Measurements from ENCODE around the gene MRC2. TPM values are rescaled to one million over a fixed set of nuclear protein-coding genes. Genes with fewer than 3 reads are reported as not detected.

The MRC2 gene
- total and polyA plus RNA-seq, 5 donors from 2014 or later: 0.25 to 10.2 (median 0.32) TPM

DNA sequence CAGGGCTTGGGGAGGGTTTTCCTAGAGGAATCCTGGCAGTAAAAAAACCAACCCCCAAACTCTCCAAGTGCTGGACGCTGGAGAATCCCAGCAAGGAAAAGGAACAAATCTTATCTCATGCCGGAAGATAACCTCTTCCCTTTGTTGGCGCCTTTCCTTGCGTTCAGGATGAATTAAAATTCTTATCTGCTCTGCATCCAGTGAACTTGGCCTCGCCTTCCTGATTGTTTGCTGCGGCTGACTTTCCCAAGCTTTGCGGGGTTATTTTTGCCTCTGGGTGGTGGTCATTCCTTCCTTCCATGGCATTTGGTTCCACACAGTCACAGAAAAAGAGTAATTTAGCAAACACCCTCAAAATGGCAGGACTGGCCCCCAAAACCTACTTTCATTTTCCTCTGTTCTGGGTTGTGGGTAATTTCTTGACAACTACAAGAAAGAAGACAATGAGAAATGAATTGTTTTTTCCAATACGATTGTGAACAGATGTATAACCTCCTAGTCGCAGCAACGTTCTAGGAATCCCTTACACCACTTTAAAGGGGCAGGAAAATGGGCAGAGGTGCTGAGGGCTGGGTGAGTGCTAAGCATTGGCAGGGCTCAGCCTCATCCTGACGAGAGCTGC lies 77.8 kb downstream of the MRC2 start:
- Histone ChIP-seq H3K4me3 (ENCODE audit: low read depth, low read length) (no peak overlapping the region), H3K9me3 (ENCODE audit: control insufficient read depth in 2 of 2, low read length in 2 of 2) (no peaks in the 10 kb centered on the region), H3K36me3 (ENCODE audit: control insufficient read depth, insufficient read depth, low read length) (no peaks in the 10 kb centered on the region), H3K4me1 (ENCODE audit: control insufficient read depth, insufficient read depth, low read length, poor library complexity, severe bottlenecking) (peaks cover 10% of the 10 kb centered on the region), H3K27ac (ENCODE audit: insufficient read depth, low read length, poor library complexity, severe bottlenecking) (no peak overlapping the region), H3K27me3 (ENCODE audit: control insufficient read depth, insufficient read depth, low read length) (no peaks in the 10 kb centered on the region)
- no peaks in the 10 kb centered on the region for H3K9me3 Mint-ChIP-seq
- DNase-seq: no peak
- no peak overlapping the region for H3K27ac Mint-ChIP-seq
- no peaks in the 10 kb centered on the region for H3K36me3 Mint-ChIP-seq
- peaks cover 0 to 9% (median 4%) of the 10 kb centered on the region in 4 donors for H3K4me1 Mint-ChIP-seq
- H3K27me3 Mint-ChIP-seq: peaks cover 24% of the 10 kb centered on the region
- ATAC-seq (ENCODE audit: low read depth in 2 of 2): no peak
- H3K4me3 Mint-ChIP-seq: peak overlapping the region; percentile 72 to 85 (median 77)

- peaks cover 0 to 9% (median 4%) of the 10 kb centered on the region in 4 donors for H3K4me1 Mint-ChIP-seq
- Histone ChIP-seq H3K27ac (ENCODE audit: insufficient read depth, low read length, poor library complexity, severe bottlenecking) (no peak overlapping the region), H3K9me3 (ENCODE audit: control insufficient read depth in 2 of 2, low read length in 2 of 2) (no peaks in the 10 kb centered on the region), H3K4me1 (ENCODE audit: control insufficient read depth, insufficient read depth, low read length, poor library complexity, severe bottlenecking) (peaks cover 10% of the 10 kb centered on the region), H3K36me3 (ENCODE audit: control insufficient read depth, insufficient read depth, low read length) (no peaks in the 10 kb centered on the region), H3K27me3 (ENCODE audit: control insufficient read depth, insufficient read depth, low read length) (no peaks in the 10 kb centered on the region), H3K4me3 (ENCODE audit: low read depth, low read length) (no peak overlapping the region)
- H3K27me3 Mint-ChIP-seq: peaks cover 24% of the 10 kb centered on the region
- ATAC-seq (ENCODE audit: low read depth in 2 of 2): no peak
- H3K36me3 Mint-ChIP-seq: no peaks in the 10 kb centered on the region
- H3K9me3 Mint-ChIP-seq: no peaks in the 10 kb centered on the region
- peak overlapping the region in 1 of 3 donors; percentile 20 for H3K27ac Mint-ChIP-seq
- DNase-seq: no peak
- peak overlapping the region; percentile 21 to 84 (median 62) for H3K4me3 Mint-ChIP-seq
Observed at GRCh38 chr17:62705778-62706597, 78.5 kb downstream of the MRC2 start.

- Histone ChIP-seq H3K4me1 (ENCODE audit: control insufficient read depth, insufficient read depth, low read length, poor library complexity, severe bottlenecking) (peaks cover 10% of the 10 kb centered on the region), H3K27ac (ENCODE audit: insufficient read depth, low read length, poor library complexity, severe bottlenecking) (no peak overlapping the region), H3K27me3 (ENCODE audit: control insufficient read depth, insufficient read depth, low read length) (no peaks in the 10 kb centered on the region), H3K36me3 (ENCODE audit: control insufficient read depth, insufficient read depth, low read length) (no peaks in the 10 kb centered on the region), H3K4me3 (ENCODE audit: low read depth, low read length) (no peak overlapping the region), H3K9me3 (ENCODE audit: control insufficient read depth in 2 of 2, low read length in 2 of 2) (no peaks in the 10 kb centered on the region)
- peaks cover 26% of the 10 kb centered on the region for H3K27me3 Mint-ChIP-seq
- ATAC-seq (ENCODE audit: low read depth in 2 of 2) (no peak), DNase-seq (no peak)
- peak overlapping the region in 1 of 4 donors; percentile 59 for H3K4me3 Mint-ChIP-seq
- peak overlapping the region in 2 of 3 donors; percentile 20 to 49 for H3K27ac Mint-ChIP-seq
- no peaks in the 10 kb centered on the region for H3K36me3 Mint-ChIP-seq
- peaks cover 0 to 9% (median 4%) of the 10 kb centered on the region in 4 donors for H3K4me1 Mint-ChIP-seq
- no peaks in the 10 kb centered on the region for H3K9me3 Mint-ChIP-seq
Observed at GRCh38 chr17:62706598-62707424, 79.3 kb downstream of the MRC2 start.

DNA sequence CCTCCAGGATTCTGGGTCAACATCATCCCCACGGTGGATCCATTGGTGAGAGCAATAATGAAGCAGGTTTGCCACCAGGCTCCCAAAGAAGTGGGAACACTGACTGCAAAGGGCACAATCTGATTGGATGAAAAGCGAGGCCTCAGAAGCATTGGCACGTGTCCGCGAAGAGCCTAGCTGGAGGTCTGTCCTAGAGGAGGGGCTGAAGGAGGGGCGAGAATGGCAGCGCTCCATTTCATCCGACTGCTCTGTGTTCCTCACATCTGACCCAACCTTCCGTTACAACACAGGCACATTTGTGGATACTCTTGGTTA lies 79.9 kb downstream of the MRC2 start:
- H3K27ac ChIP-seq (ENCODE audit: insufficient read depth, low read length, poor library complexity, severe bottlenecking): no peak overlapping the region
- peak overlapping the region in 1 of 4 donors; percentile 18 for H3K4me3 Mint-ChIP-seq
- H3K27me3 ChIP-seq (ENCODE audit: control insufficient read depth, insufficient read depth, low read length): no peaks in the 10 kb centered on the region
- no peaks in the 10 kb centered on the region for H3K9me3 Mint-ChIP-seq
- ATAC-seq (ENCODE audit: low read depth in 2 of 2) (no peak), DNase-seq (no peak)
- H3K4me3 ChIP-seq (ENCODE audit: low read depth, low read length): no peak overlapping the region
- H3K27ac Mint-ChIP-seq: peak overlapping the region in 1 of 3 donors; percentile 49
- no peaks in the 10 kb centered on the region for H3K36me3 ChIP-seq (ENCODE audit: control insufficient read depth, insufficient read depth, low read length)
- H3K4me1 Mint-ChIP-seq: peaks cover 0 to 9% (median 4%) of the 10 kb centered on the region in 4 donors
- peaks cover 27% of the 10 kb centered on the region for H3K27me3 Mint-ChIP-seq
- H3K9me3 ChIP-seq (ENCODE audit: control insufficient read depth in 2 of 2, low read length in 2 of 2): no peaks in the 10 kb centered on the region
- H3K4me1 ChIP-seq (ENCODE audit: control insufficient read depth, insufficient read depth, low read length, poor library complexity, severe bottlenecking): peaks cover 10% of the 10 kb centered on the region
- H3K36me3 Mint-ChIP-seq: no peaks in the 10 kb centered on the region

DNA sequence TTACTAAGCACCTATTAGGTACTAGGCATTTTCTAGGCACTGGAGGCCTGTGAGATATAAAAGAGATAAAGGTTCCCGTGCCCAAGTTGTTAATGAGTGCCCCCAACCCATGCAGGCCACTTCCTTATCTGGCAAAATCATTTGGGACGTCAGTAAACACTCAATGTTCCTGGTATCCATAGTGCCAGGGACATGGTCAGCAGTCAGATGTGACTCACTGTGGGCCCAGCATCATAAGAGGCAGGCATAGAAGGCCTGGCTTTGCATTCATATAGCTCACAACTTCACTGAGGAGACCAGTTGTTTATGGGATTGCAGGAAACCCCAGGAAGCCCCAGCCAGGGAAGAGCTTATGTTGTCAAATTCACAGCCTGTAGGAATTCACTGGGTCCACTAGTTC lies 81.1 kb downstream of the MRC2 start:
- no peak for DNase-seq
- peaks cover 8% of the 10 kb centered on the region for H3K4me1 ChIP-seq (ENCODE audit: control insufficient read depth, insufficient read depth, low read length, poor library complexity, severe bottlenecking)
- no peak overlapping the region for H3K4me3 ChIP-seq (ENCODE audit: low read depth, low read length)
- ATAC-seq (ENCODE audit: low read depth in 2 of 2): no peak
- H3K27me3 ChIP-seq (ENCODE audit: control insufficient read depth, insufficient read depth, low read length): no peaks in the 10 kb centered on the region
- H3K36me3 ChIP-seq (ENCODE audit: control insufficient read depth, insufficient read depth, low read length): no peaks in the 10 kb centered on the region
- H3K9me3 ChIP-seq (ENCODE audit: control insufficient read depth in 2 of 2, low read length in 2 of 2): no peaks in the 10 kb centered on the region
- H3K27ac ChIP-seq (ENCODE audit: insufficient read depth, low read length, poor library complexity, severe bottlenecking): no peak overlapping the region
- Mint-ChIP-seq H3K36me3 (no peaks in the 10 kb centered on the region), H3K27ac (no peak overlapping the region), H3K4me1 (peaks cover 0 to 9% (median 4%) of the 10 kb centered on the region in 4 donors), H3K9me3 (no peaks in the 10 kb centered on the region), H3K4me3 (no peak overlapping the region), H3K27me3 (peaks cover 25% of the 10 kb centered on the region)

GRCh38 chr17:62712171-62712581 lies 84.7 kb downstream of the MRC2 start:
- no peaks in the 10 kb centered on the region for H3K4me1 Mint-ChIP-seq
- no peaks in the 10 kb centered on the region for H3K36me3 Mint-ChIP-seq
- DNase-seq (no peak), ATAC-seq (ENCODE audit: low read depth in 2 of 2) (no peak)
- Histone ChIP-seq H3K36me3 (ENCODE audit: control insufficient read depth, insufficient read depth, low read length) (no peaks in the 10 kb centered on the region), H3K4me3 (ENCODE audit: low read depth, low read length) (no peak overlapping the region), H3K27me3 (ENCODE audit: control insufficient read depth, insufficient read depth, low read length) (no peaks in the 10 kb centered on the region), H3K27ac (ENCODE audit: insufficient read depth, low read length, poor library complexity, severe bottlenecking) (no peak overlapping the region), H3K4me1 (ENCODE audit: control insufficient read depth, insufficient read depth, low read length, poor library complexity, severe bottlenecking) (no peaks in the 10 kb centered on the region), H3K9me3 (ENCODE audit: control insufficient read depth in 2 of 2, low read length in 2 of 2) (no peaks in the 10 kb centered on the region)
- H3K27me3 Mint-ChIP-seq: peaks cover 5% of the 10 kb centered on the region
- no peak overlapping the region for H3K4me3 Mint-ChIP-seq
- peaks cover 0 to 2% (median 0%) of the 10 kb centered on the region in 7 donors for H3K9me3 Mint-ChIP-seq
- H3K27ac Mint-ChIP-seq: no peak overlapping the region

DNA sequence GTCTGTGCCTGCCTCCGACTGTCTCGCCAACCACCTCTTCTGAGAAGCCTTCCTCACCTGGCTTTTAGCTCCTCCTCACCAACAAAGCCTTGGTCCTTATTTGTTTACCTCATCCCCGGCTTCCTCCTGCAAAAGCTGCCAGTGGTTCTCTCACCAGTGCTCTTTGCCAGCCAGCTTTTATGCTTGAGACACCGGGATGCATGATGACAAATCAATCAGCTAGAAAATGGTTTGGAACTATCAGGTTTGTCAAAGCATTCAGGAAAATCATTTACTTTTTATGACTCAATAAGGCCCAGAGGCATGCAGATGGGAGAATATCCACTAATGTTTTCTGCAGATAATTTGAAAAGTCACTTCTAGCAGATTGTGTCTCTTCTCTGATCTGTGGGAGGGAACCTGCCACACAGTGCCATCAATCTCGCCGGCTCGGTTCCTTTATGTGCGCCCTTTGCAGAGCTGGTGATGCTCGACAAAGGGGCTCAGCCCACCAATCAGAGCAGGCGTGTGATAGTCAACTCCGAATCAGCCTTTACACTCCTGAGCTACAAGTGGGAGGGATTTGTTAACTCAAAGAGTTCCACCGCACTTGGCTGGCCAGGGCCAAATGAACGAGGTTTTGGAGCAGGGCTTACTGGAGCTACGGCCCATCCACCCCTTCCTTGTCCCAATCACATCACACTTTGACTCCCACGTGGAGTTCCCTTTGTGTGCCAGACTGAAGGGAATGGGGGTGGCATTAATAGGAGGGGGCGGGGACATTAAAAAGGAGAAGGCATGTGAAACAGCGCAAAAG lies 85.8 kb downstream of the MRC2 start:
- Mint-ChIP-seq H3K27ac (no peak overlapping the region), H3K27me3 (peaks cover 5% of the 10 kb centered on the region), H3K4me1 (no peaks in the 10 kb centered on the region), H3K9me3 (peaks cover 0 to 2% (median 0%) of the 10 kb centered on the region in 7 donors), H3K4me3 (no peak overlapping the region), H3K36me3 (no peaks in the 10 kb centered on the region)
- Histone ChIP-seq H3K4me3 (ENCODE audit: low read depth, low read length) (no peak overlapping the region), H3K27ac (ENCODE audit: insufficient read depth, low read length, poor library complexity, severe bottlenecking) (no peak overlapping the region), H3K4me1 (ENCODE audit: control insufficient read depth, insufficient read depth, low read length, poor library complexity, severe bottlenecking) (no peaks in the 10 kb centered on the region), H3K36me3 (ENCODE audit: control insufficient read depth, insufficient read depth, low read length) (no peaks in the 10 kb centered on the region), H3K9me3 (ENCODE audit: control insufficient read depth in 2 of 2, low read length in 2 of 2) (no peaks in the 10 kb centered on the region), H3K27me3 (ENCODE audit: control insufficient read depth, insufficient read depth, low read length) (no peaks in the 10 kb centered on the region)
- ATAC-seq (ENCODE audit: low read depth in 2 of 2) (no peak), DNase-seq (no peak)
